AG04450 (cell line): Measurements from ENCODE around the gene L3MBTL4. TPM values are rescaled to one million over a fixed set of nuclear protein-coding genes. Genes with fewer than 3 reads are reported as not detected.

Experiments used
- CTCF ChIA-PET: fragments of 300-600, 350-600 bp; formaldehyde crosslinking; extraction: SDS; loops from one replicate; lab custom pipeline; 2022; ENCODE audit warnings: antibody characterized with exemption, inconsistent platforms; lab: Charles Lee
- POLR2A ChIA-PET: fragments of 350-600 bp; formaldehyde crosslinking; extraction: SDS; loops from one replicate; lab custom pipeline; 2021; ENCODE audit warnings: antibody characterized with exemption, inconsistent platforms; lab: Yijun Ruan, JAX
- DNase-seq: peaks from one replicate; pipeline ENCODE4 v3.0.0-alpha.2; 2011; ENCODE audit warnings: low read depth, low spot score
- H3K27ac ChIP-seq: one replicate; pipeline ENCODE4 v1.5.1; 2012; ENCODE audit warnings: low read depth, low read length, control low read depth
- H3K27me3 ChIP-seq: one replicate; pipeline ENCODE4 v1.6.0; 2012; ENCODE audit warnings: low read length; ENCODE audit not compliant: control insufficient read depth, insufficient read depth
- H3K4me3 ChIP-seq: 2 replicates; pipeline ENCODE4 v1.5.1; 2011; ENCODE audit warnings: mild to moderate bottlenecking, low read depth, low read length, control low read depth
- H3K9me3 ChIP-seq: 2 replicates; pipeline ENCODE4 v1.5.1; 2012; ENCODE audit warnings: low read length; ENCODE audit not compliant: control insufficient read depth, insufficient read depth
- CTCF ChIP-seq: IDR thresholded peaks from 2 replicates; pipeline ENCODE4 v1.5.1; 2011; ENCODE audit warnings: low read depth, low read length, control low read depth, inconsistent platforms
- polyA plus RNA-seq: library from polyadenylated mRNA; depleted of rRNA; stranded (reverse); fragments of >200 nt; gene quantifications from 2 replicates; pipeline ENCODE4 v1.2.3, GENCODE V29; 2011

The L3MBTL4 gene
- polyA plus RNA-seq, 1 experiment = 0.05 TPM

DNA sequence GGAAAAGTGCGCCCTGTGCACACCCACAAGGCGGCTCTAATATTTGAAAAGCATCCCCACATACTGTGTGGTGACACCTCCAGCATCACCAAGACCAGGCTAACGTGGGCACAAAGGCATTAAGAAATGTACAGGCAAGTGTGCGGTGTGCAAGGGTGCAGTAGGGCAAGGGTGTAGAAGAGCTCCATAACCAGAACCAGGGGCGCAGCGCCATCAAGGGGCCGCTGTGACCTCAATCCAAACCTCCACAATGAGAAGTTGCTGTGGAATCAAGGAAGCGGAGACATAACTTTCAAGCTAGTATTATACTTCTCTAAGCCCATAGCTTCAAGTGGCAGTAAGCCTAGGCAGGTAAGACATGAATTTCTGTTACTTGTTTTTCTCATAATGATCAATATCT, 13.0 kb downstream of the L3MBTL4 start:
- Histone ChIP-seq H3K4me3 (no peak overlapping the region), H3K27ac (no peak overlapping the region), H3K9me3 (no peaks in the 10 kb centered on the region), H3K27me3 (no peaks in the 10 kb centered on the region)
- ChIA-PET CTCF (interaction anchor here (1.0 kb wide), 1 partner anchor 508 kb away, joined by 3 read pairs; no protein-coding TSS in a partner anchor), POLR2A (no interaction called here)
- 0 out of 2 replicates have a peak, but pooled peaks have one; percentile 2 for TF ChIP-seq CTCF
- no peak for DNase-seq

DNA sequence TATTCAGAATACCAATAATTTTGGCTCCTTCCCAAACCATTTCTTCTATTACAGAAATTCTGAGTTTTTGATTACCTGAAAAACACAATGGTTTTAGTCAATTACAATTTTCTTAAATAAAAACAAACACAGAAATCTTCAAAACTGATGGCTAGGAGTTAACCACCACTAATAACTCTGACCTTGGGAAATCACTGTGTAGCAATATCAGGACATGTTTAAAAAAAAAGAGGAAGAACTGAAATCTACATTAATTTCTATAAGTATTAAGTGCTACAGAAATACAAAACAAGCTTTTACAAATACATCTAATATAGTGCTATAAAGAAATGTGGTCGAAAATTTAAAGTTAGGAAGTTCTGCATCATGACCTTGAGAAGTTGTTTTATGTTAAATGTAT, 14.9 kb downstream of the L3MBTL4 start:
- no peak for DNase-seq
- no peak overlapping the region for H3K4me3 ChIP-seq
- H3K9me3 ChIP-seq = no peaks in the 10 kb centered on the region
- no peak for TF ChIP-seq CTCF
- POLR2A ChIA-PET = no interaction called here
- no peak overlapping the region for H3K27ac ChIP-seq
- CTCF ChIA-PET = no interaction called here
- H3K27me3 ChIP-seq = no peaks in the 10 kb centered on the region

DNA sequence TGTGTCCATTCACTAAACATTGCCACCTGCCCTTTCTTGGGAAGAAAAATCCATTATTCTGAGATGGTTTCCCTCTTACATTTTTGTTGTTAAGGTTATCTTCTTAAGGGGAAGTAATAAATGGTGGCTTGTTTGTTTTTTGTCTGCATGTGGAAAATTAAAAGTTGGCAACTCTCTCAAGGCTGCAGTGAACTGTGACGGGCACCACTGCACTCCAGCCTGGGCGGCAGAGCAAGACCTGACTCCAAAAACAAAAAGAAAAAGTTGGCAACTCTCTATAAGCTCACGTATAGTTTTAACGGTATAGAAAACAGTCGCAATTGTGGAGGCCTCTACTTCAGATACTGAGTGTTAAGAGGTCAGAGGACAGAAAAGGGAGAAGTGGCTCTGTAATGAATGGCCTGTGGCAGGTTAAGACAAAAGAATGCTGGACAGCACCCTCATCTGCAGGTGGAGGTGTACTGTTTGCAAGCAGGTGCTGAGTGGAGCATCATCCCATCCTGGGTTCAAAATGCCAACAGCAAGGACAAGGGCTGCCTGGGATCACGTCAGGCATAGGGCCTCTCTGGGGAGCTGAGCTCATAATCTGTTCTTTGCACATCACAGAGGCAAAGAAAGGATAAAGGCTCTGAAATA, 16.7 kb downstream of the L3MBTL4 start:
- H3K27me3 ChIP-seq = no peaks in the 10 kb centered on the region
- H3K27ac ChIP-seq = no peak overlapping the region
- H3K9me3 ChIP-seq = no peaks in the 10 kb centered on the region
- DNase-seq = no peak
- no peak overlapping the region for H3K4me3 ChIP-seq
- TF ChIP-seq CTCF = no peak
- POLR2A ChIA-PET = no interaction called here
- CTCF ChIA-PET = no interaction called here

DNA sequence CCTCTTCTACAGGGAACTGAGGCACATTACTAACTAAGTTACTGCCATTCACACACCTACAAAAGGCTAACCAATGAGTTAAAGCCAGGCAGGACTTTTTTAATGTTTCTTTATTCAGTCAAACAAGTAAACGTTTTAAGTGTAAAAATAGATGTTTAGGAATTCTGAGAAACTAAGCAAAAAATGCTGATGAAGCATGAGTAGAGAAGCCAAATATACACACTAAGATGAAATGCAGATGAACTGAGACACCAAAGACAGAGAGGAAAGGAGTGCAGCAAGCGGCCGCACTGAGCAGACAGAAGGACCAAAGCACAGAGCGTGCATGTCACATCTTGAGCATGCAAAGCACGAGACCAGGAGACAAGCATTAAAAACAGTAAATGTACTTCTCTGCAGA, 17.9 kb downstream of the L3MBTL4 start:
- Histone ChIP-seq H3K27ac (no peak overlapping the region), H3K9me3 (no peaks in the 10 kb centered on the region), H3K4me3 (no peak overlapping the region), H3K27me3 (no peaks in the 10 kb centered on the region)
- no peak for TF ChIP-seq CTCF
- POLR2A ChIA-PET = no interaction called here
- CTCF ChIA-PET = interaction anchor here (1.5 kb wide), 1 partner anchor 507 kb away, joined by 3 read pairs; no protein-coding TSS in a partner anchor
- DNase-seq = no peak

DNA sequence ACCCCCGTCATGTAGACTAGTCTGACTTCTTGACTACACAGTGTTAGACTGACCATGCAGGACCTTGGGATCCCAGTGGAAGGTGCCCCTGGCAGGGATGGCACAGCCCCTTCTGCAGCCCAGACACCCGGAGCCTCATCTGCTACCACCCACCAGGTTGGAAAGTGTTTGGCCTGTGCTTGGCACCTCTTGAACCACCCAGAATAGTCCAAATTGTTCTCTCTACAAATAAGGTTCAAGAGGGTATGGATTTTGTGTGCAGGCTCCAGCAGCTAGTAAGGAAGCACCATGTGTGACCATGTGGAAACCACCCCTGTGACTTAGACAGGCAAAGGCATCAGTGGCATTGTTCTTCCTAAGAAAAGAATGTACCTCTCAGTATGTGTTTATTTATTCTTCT, 18.4 kb downstream of the L3MBTL4 start:
- Histone ChIP-seq H3K27ac (no peak overlapping the region), H3K27me3 (no peaks in the 10 kb centered on the region)
- POLR2A ChIA-PET = no interaction called here

More for the DNA sequence above, 18.4 kb downstream of the L3MBTL4 start:
- CTCF ChIA-PET = interaction anchor here (1.5 kb wide), 1 partner anchor 506 kb away, joined by 3 read pairs; no protein-coding TSS in a partner anchor
- TF ChIP-seq CTCF = no peak
- H3K9me3 ChIP-seq = no peaks in the 10 kb centered on the region
- H3K4me3 ChIP-seq = no peak overlapping the region
- no peak for DNase-seq
